D721Med (cell line): ENCODE data around the gene CCDC78.

Experiments
- DNase-seq: peaks from one replicate; pipeline ENCODE4 v3.0.0; 2011; ENCODE audit warnings: low spot score; ENCODE audit not compliant: insufficient read length
- FAIRE-seq: peaks from 2 replicates; lab custom pipeline; 2011; peaks lifted over from hg19 to GRCh38; lab: Jason Lieb, UNC
- CTCF ChIP-seq: IDR thresholded peaks from 2 replicates; pipeline ENCODE4 v1.5.1; 2012; ENCODE audit warnings: mild to moderate bottlenecking, control low read depth; ENCODE audit not compliant: insufficient read depth; ENCODE audit errors: missing control alignments

CCDC78 gene

GRCh38 chr16:707062-707538 is 19.1 kb downstream of the CCDC78 start:
- TF ChIP-seq CTCF = no peak
- DNase-seq = no peak
- FAIRE-seq = no peak

- no peak for DNase-seq
- no peak for TF ChIP-seq CTCF
- no peak for FAIRE-seq
These were observed 19.8 kb downstream of the CCDC78 start for GRCh38 chr16:706189-707061.

- FAIRE-seq (no peak), DNase-seq (peak; percentile 95)
These were observed 20.6 kb downstream of the CCDC78 start, which contains the start of gene FBXL16 for GRCh38 chr16:705431-706188. TSS of gene FBXL16 (minus strand) at chr16:705801. CDS start at chr16:697405, 8,396 bp downstream.

GRCh38 chr16:704552-705380 is 21.5 kb downstream of the CCDC78 start:
- DNase-seq = no peak
- TF ChIP-seq CTCF = no peak
- FAIRE-seq = no peak

More at GRCh38 chr16:705431-706188, 20.6 kb downstream of the CCDC78 start, which contains the start of gene FBXL16:
- TF ChIP-seq CTCF = no peak

- FAIRE-seq = no peak
- no peak for TF ChIP-seq CTCF
These were observed 22.2 kb downstream of the CCDC78 start for GRCh38 chr16:704047-704446.

GRCh38 chr16:703406-703805 is 22.8 kb downstream of the CCDC78 start:
- DNase-seq (no peak), FAIRE-seq (no peak)
- TF ChIP-seq CTCF = no peak

More at GRCh38 chr16:704047-704446, 22.2 kb downstream of the CCDC78 start:
- no peak for DNase-seq
